Measurements from ENCODE around the gene TSPEAR. TPM values are rescaled to one million over a fixed set of nuclear protein-coding genes. Genes with fewer than 3 reads are reported as not detected.
"Not testable (repeated sequence)": the region's sequence is repeated elsewhere in the genome, so short reads cannot be mapped to it uniquely, and the experiment has no call there.

TSPEAR gene
- total RNA-seq, 4 donors from 2014 or later: not detected

- DNase-seq (no peak), ATAC-seq (no peak)
- Histone ChIP-seq H3K27me3 (peaks cover 22 to 36% (median 29%) of the 10 kb centered on the region in 3 donors), H3K4me3 (no peak overlapping the region), H3K36me3 (no peaks in the 10 kb centered on the region), H3K27ac (no peak overlapping the region), H3K9me3 (no peaks in the 10 kb centered on the region), H3K4me1 (no peaks in the 10 kb centered on the region)
- in situ Hi-C loops (cut with MboI; ENCODE audit: low sequenced_read_pairs in 4 of 4): loop anchor here in 1 of 4 donors (25.0 kb wide), 1 partner anchor 282 kb away; no protein-coding TSS in a partner anchor
- intact Hi-C loops (cut with DNase I; ENCODE audit: low total_unique reads): loop anchor here (10.0 kb wide), 1 partner anchor 429 kb away; no protein-coding TSS in a partner anchor
- no peak for TF ChIP-seq CTCF (IDR thresholded peaks at IDR 0.05 in 4 of 5, conservative IDR thresholded peaks at IDR 0.05 in 1 of 5)
- TF ChIP-seq POLR2A (IDR thresholded peaks at IDR 0.05): no peak
Measured at GRCh38 chr21:44505673-44506278, 205.6 kb downstream of the TSPEAR start.

- intact Hi-C loops (cut with DNase I; ENCODE audit: low total_unique reads): loop anchor here (10.0 kb wide), 1 partner anchor 431 kb away; no protein-coding TSS in a partner anchor
- no peak overlapping the region for H3K4me3 ChIP-seq
- TF ChIP-seq CTCF (IDR thresholded peaks at IDR 0.05 in 4 of 5, conservative IDR thresholded peaks at IDR 0.05 in 1 of 5): no peak
- no peak for TF ChIP-seq POLR2A (IDR thresholded peaks at IDR 0.05)
- no peak for ATAC-seq
- H3K27me3 ChIP-seq: peaks cover 23 to 32% (median 25%) of the 10 kb centered on the region in 3 donors
- in situ Hi-C loops (cut with MboI; ENCODE audit: low sequenced_read_pairs in 4 of 4): loop anchor here in 1 of 4 donors (25.0 kb wide), 1 partner anchor 283 kb away; no protein-coding TSS in a partner anchor
- H3K36me3 ChIP-seq: no peaks in the 10 kb centered on the region
- H3K4me1 ChIP-seq: no peaks in the 10 kb centered on the region
- no peaks in the 10 kb centered on the region for H3K9me3 ChIP-seq
- no peak overlapping the region for H3K27ac ChIP-seq
- no peak for DNase-seq
Measured at GRCh38 chr21:44503901-44504399, 207.4 kb downstream of the TSPEAR start.

GRCh38 chr21:44503006-44503889 lies 208.1 kb downstream of the TSPEAR start:
- not testable (repeated sequence) for ATAC-seq, H3K36me3 ChIP-seq, H3K9me3 ChIP-seq, H3K27ac ChIP-seq, H3K4me1 ChIP-seq, H3K4me3 ChIP-seq, DNase-seq
- intact Hi-C loops (cut with DNase I; ENCODE audit: low total_unique reads): loop anchor here (10.0 kb wide), 1 partner anchor 432 kb away; no protein-coding TSS in a partner anchor
- peaks cover 18 to 28% (median 23%) of the 10 kb centered on the region in 3 donors for H3K27me3 ChIP-seq
- in situ Hi-C loops (cut with MboI; ENCODE audit: low sequenced_read_pairs in 4 of 4): loop anchor here in 1 of 4 donors (25.0 kb wide), 1 partner anchor 284 kb away; no protein-coding TSS in a partner anchor

- in situ Hi-C loops (cut with MboI; ENCODE audit: low sequenced_read_pairs in 4 of 4) (loop anchor here in 1 of 4 donors (25.0 kb wide), 1 partner anchor 285 kb away; no protein-coding TSS in a partner anchor), intact Hi-C loops (cut with DNase I; ENCODE audit: low total_unique reads) (loop anchor here (10.0 kb wide), 1 partner anchor 432 kb away; no protein-coding TSS in a partner anchor)
- no peaks in the 10 kb centered on the region for H3K4me1 ChIP-seq
- DNase-seq (no peak), ATAC-seq (no peak)
- no peak overlapping the region for H3K4me3 ChIP-seq
- H3K27me3 ChIP-seq: peaks cover 15 to 19% (median 16%) of the 10 kb centered on the region in 3 donors
- TF ChIP-seq POLR2A (IDR thresholded peaks at IDR 0.05) (no peak), CTCF (IDR thresholded peaks at IDR 0.05 in 4 of 5, conservative IDR thresholded peaks at IDR 0.05 in 1 of 5) (no peak)
- H3K27ac ChIP-seq: no peak overlapping the region
- no peaks in the 10 kb centered on the region for H3K9me3 ChIP-seq
- H3K36me3 ChIP-seq: no peaks in the 10 kb centered on the region
Measured at GRCh38 chr21:44502171-44502958, 209.0 kb downstream of the TSPEAR start.

All from gastrocnemius medialis (tissue), 4 donors.